Neutrophil (primary cell): ENCODE measurements around the gene VAPA.

Experiments
- H3K27ac ChIP-seq: fragments of 200-600 bp; sonication (generic); 2 replicates; pipeline ENCODE4 v1.5.1; 2016; ENCODE audit warnings: mild to moderate bottlenecking, moderate library complexity
- H3K27me3 ChIP-seq: fragments of 200-600 bp; sonication (generic); 2 replicates; pipeline ENCODE4 v1.6.0; 2016; ENCODE audit warnings: mild to moderate bottlenecking
- H3K36me3 ChIP-seq: fragments of 200-600 bp; sonication (generic); 2 replicates; pipeline ENCODE4 v1.5.1; 2017
- H3K4me1 ChIP-seq, 2 experiments: fragments of 200-600 bp in 1 of 2; sonication (generic) in 1 of 2; 1 replicate in 1 of 2; 2 replicates in 1 of 2; pipeline versions ENCODE4 v1.5.1 to v1.6.1; 2013 to 2016; ENCODE audit warnings: low read depth in 1 of 2, low read length in 1 of 2, mild to moderate bottlenecking in 1 of 2, moderate library complexity in 1 of 2; ENCODE audit not compliant: control insufficient read depth in 1 of 2, insufficient read depth in 1 of 2
- H3K4me3 ChIP-seq, 2 experiments: fragments of 200-600 bp in 1 of 2; sonication (generic) in 1 of 2; 1 replicate in 1 of 2; 2 replicates in 1 of 2; pipeline ENCODE4 v1.5.1; 2013 to 2016; ENCODE audit warnings: low read depth in 1 of 2, low read length in 1 of 2, mild to moderate bottlenecking in 1 of 2, moderate library complexity in 1 of 2
- H3K9me3 ChIP-seq: fragments of 200-600 bp; sonication (generic); 2 replicates; pipeline ENCODE4 v1.5.1; 2016
- CTCF ChIP-seq: fragments of 200-600 bp; sonication (generic); IDR thresholded peaks from 2 replicates; pipeline ENCODE4 v1.5.1; 2016; ENCODE audit warnings: antibody characterized with exemption

Gene VAPA

DNA sequence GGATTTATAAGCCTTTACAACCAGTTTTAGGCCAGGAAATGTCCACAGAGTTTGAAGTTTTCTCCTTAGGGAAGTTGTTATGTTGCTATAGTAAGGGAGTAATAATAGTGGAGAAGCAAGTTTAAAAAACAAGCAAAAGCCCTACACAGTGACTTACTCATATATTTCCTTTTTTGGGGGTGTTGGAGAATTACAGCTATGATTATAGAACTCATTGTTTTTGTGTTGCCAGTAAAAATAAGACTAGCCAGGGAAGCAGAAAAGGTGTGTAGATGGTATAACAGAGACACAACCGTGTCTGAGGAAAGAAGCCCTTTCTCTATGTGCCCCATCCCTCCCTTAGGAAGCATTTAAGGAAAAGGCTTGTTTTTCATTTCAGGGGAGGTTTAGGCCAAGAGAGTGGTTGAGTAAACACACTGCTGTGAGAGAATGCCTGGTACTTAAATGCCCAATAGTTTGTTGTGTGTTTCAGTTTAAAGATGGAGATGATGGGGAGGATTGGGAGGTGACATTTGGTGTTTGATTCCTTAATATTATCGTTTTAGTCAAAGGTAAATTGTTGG lies 2.3 kb downstream of the VAPA start:
- H3K36me3 ChIP-seq: no peaks in the 10 kb centered on the region
- peaks cover 58 to 63% of the 10 kb centered on the region in 2 experiments for H3K4me1 ChIP-seq
- H3K27me3 ChIP-seq: no peaks in the 10 kb centered on the region
- no peaks in the 10 kb centered on the region for H3K9me3 ChIP-seq
- TF ChIP-seq CTCF: no peak
- H3K27ac ChIP-seq: peak overlapping the region; percentile 97
- peak overlapping the region; percentile 91 to 96 for H3K4me3 ChIP-seq

GRCh38 chr18:9916808-9917207 lies 3.0 kb downstream of the VAPA start:
- peak overlapping the region; percentile 91 to 96 for H3K4me3 ChIP-seq
- no peaks in the 10 kb centered on the region for H3K27me3 ChIP-seq
- H3K27ac ChIP-seq: peak overlapping the region; percentile 97
- TF ChIP-seq CTCF: no peak
- no peaks in the 10 kb centered on the region for H3K9me3 ChIP-seq
- H3K36me3 ChIP-seq: peaks cover under 1% of the 10 kb centered on the region
- peaks cover 59 to 65% of the 10 kb centered on the region in 2 experiments for H3K4me1 ChIP-seq

DNA sequence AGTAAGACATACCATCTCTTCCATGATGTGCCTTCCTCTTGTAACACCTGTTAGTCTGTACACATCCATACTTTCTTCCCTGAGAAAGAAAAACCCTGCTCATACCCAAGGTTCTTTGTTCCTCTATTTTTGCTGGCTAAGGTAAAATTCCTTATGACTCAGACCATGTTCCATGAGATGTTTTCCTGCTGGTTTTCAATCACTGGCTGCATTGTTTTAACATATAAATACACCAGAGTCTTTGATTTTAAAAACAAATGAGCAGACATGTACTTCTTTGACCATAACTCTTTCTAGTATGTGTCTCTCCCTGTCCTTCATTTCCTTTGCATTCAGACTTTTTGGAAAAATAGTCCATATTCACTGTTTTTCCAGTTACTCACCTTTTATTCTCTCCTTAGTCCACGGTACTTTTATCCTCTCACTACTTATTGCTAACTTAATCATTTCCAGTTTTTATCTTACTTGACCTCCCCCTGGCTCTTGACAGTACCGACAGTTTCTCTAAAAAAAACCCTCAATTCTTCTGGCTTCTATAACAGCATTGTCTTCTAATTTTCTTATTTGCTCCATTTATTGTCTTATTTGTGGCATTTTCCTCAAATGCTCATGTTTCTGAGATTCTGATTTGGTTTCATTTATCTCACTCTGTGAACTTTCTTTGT lies 4.3 kb downstream of the VAPA start:
- Histone ChIP-seq H3K27ac (peak overlapping the region; percentile 26), H3K9me3 (no peaks in the 10 kb centered on the region), H3K36me3 (peaks cover 5% of the 10 kb centered on the region), H3K27me3 (no peaks in the 10 kb centered on the region), H3K4me3 (no peak overlapping the region), H3K4me1 (peaks cover 56 to 62% of the 10 kb centered on the region in 2 experiments)
- TF ChIP-seq CTCF: no peak

DNA sequence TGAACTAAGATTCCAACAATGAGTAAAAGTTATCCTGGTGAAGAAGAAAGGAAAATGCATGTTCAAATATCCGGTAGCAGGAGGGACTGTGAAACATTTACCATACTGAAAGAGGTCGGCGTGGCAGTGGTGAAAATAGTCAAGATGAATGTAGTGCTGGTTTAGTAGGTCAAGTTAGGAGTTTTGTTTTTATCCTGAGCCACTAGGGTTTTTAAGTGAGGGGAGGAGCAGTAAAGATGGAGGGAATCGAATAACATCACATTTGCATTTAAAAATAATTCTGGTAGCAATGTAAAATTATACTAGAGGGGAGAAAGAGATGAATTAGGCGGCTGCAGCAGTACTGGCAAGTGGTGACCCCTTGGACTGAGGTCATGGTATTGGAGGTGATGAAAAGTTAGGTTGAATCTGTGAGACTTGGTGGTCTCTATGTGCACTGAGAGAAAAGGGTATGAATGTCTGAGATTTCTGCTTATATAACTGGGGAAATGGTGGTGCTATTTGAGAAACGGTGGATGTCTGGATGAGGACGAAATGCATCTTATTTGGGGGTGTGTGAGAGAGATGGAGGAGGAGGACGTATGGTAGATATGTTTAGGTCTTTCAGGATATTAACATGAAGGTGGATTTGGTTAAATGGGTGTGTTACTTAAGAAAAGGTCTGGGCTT lies 5.9 kb downstream of the VAPA start:
- H3K9me3 ChIP-seq: no peaks in the 10 kb centered on the region
- peaks cover 54 to 59% of the 10 kb centered on the region in 2 experiments for H3K4me1 ChIP-seq
- no peak overlapping the region for H3K4me3 ChIP-seq
- no peaks in the 10 kb centered on the region for H3K27me3 ChIP-seq
- TF ChIP-seq CTCF: no peak
- peaks cover 5% of the 10 kb centered on the region for H3K36me3 ChIP-seq
- no peak overlapping the region for H3K27ac ChIP-seq

DNA sequence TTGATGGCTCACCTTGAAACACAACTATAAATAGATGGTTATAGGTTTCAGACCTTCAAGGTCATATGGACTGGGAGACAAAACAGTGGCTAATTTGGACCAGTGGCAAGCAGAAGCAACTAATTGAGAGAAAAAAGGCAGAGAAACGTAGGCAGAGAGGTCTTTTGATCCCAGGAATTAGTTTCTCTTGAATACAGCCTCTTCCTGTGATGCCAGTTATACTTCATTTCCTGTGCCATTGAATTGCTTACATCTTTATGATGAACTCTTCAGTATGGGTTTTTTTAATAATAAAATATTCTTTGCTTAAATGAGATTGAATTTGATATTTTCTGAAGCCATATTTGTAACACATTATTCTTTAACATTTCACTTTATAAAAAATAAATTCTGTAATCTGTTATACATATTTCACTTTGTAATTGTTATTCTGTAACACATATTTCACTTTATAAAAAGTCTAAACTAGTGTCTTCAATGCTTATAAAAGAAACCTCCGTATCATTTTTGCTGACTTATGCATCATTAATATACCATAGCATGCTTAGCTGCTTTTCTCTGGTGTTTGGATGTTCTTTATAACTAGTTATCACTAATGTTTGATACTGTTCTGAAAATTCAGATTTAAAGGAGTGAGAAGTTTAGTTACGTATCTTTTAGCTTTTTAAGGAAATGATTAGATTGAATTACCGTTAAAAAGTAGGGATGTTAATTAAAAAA lies 8.9 kb downstream of the VAPA start:
- no peaks in the 10 kb centered on the region for H3K27me3 ChIP-seq
- peaks cover 26 to 43% of the 10 kb centered on the region in 2 experiments for H3K4me1 ChIP-seq
- H3K36me3 ChIP-seq: peaks cover 5% of the 10 kb centered on the region
- H3K4me3 ChIP-seq: no peak overlapping the region
- no peak for TF ChIP-seq CTCF
- no peaks in the 10 kb centered on the region for H3K9me3 ChIP-seq
- peak overlapping the region; percentile 9 for H3K27ac ChIP-seq
